ENCODE measurements around the gene KIF2A. TPM values are rescaled to one million over a fixed set of nuclear protein-coding genes. Genes with fewer than 3 reads are reported as not detected.
A peak's percentile ranks its signal among the peaks of the same experiment; 100 is the strongest.

KIF2A gene
- total and polyA plus RNA-seq, 9 of the 15 experiments (the other 6 are each of a cell fraction or from before 2014, with no cell fraction given), result 42.6 to 126 (median 77.6) TPM

DNA sequence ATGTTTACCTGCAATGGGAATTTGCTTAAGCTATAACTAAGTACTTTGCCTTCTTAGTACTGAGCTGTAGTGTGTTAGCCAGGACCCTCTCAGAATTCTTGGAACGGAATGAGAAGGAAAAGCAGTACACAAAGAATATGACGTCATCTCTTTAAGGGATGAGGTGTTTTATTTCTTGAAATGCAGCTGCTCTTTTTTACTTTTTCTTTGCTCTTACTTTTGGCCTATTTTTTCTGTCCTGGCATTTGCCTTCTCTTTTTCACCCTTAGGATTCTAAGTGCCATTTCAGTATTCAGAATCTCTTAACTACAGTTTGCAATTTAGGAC lies 10.1 kb downstream of the KIF2A start:
- FAIRE-seq (no peak), DNase-seq (ENCODE audit: extremely low read depth in 1 of 4, low spot score in 3 of 4) (no peak), ATAC-seq (no peak)
- POLR2A ChIA-PET, result interaction anchor here (0.7 to 2.9 kb wide), 6 partner anchors 9 to 17 kb away, joined by 3 to 13 read pairs (median 4); partner anchors contain the start of gene KIF2A
- Histone ChIP-seq H3K9ac (ENCODE audit: insufficient read depth in 1 of 2, low read depth in 2 of 2, low read length in 2 of 2) (no peak overlapping the region), H3K36me3 (ENCODE audit: control insufficient read depth, insufficient read depth, low read length) (peaks cover 28% of the 10 kb centered on the region), H3K4me2 (ENCODE audit: insufficient read depth, low read length) (no peak overlapping the region), H3K79me2 (ENCODE audit: control insufficient read depth, insufficient read depth, low read length) (peaks cover 99% of the 10 kb centered on the region), H3K9me3 (replicated peaks; ENCODE audit: control insufficient read depth, insufficient read depth, low read depth, low read length) (no peaks in the 10 kb centered on the region), H3K4me1 (replicated peaks in 1 of 2; ENCODE audit: control insufficient read depth in 2 of 2, insufficient read depth in 2 of 2, low read length in 2 of 2) (peaks cover 4 to 34% of the 10 kb centered on the region in 2 experiments; a peak in 3 of 5 replicates), H3K9me1 (ENCODE audit: control insufficient read depth, insufficient read depth, low read length) (no peaks in the 10 kb centered on the region), H3K27me3 (ENCODE audit: control insufficient read depth in 2 of 2, insufficient read depth in 2 of 2, low read length in 2 of 2) (no peaks in the 10 kb centered on the region), H3K27ac (ENCODE audit: extremely low read depth, low read depth, low read length) (no peak overlapping the region), H3K4me3 (no peak overlapping the region), H2AFZ (ENCODE audit: low read depth, low read length) (no peak overlapping the region), H4K20me1 (replicated peaks; ENCODE audit: control insufficient read depth, insufficient read depth, low read length) (peaks cover 38% of the 10 kb centered on the region)
- 17% methylated on average over 2 of the region's 2 CpGs for WGBS (ENCODE audit: insufficient coverage, low coverage, missing lambda C conversion rate)
- CTCF ChIA-PET (ENCODE audit: low intra/inter-chr PET ratio), result no interaction called here
- intact Hi-C loops (cut with micrococcal nuclease) (no loop called here), in situ Hi-C loops (cut with MboI) (no loop called here)
- no TSS peak for BruUV-seq (replicated peaks)
- peak; percentile 17 for TF ChIP-seq TAF9B (IDR thresholded peaks at IDR 0.05; ENCODE audit: partially characterized antibody)
- no peak for TF ChIP-seq MEF2D (tag; conservative IDR thresholded peaks at IDR 0.05; ENCODE audit: low read depth)
- TF ChIP-seq ATF7 (IDR thresholded peaks at IDR 0.05), result peak; percentile 97
- no peak for TF ChIP-seq PHF20 (IDR thresholded peaks at IDR 0.05; ENCODE audit: partially characterized antibody)
- TF ChIP-seq JUN (IDR thresholded peaks at IDR 0.05; ENCODE audit: borderline replicate concordance, low read depth, low read length), result peak; percentile 79; the same call in 1 of the 2 replicates
- no peak for TF ChIP-seq JUN (CRISPR knock-in tag; IDR thresholded peaks at IDR 0.05; ENCODE audit: borderline replicate concordance)
- TF ChIP-seq ZNF785 (CRISPR knock-in tag; IDR thresholded peaks at IDR 0.05), result no peak
- TF ChIP-seq SRF (CRISPR knock-in tag; IDR thresholded peaks at IDR 0.05), result no peak
- TF ChIP-seq, protein P1, sequence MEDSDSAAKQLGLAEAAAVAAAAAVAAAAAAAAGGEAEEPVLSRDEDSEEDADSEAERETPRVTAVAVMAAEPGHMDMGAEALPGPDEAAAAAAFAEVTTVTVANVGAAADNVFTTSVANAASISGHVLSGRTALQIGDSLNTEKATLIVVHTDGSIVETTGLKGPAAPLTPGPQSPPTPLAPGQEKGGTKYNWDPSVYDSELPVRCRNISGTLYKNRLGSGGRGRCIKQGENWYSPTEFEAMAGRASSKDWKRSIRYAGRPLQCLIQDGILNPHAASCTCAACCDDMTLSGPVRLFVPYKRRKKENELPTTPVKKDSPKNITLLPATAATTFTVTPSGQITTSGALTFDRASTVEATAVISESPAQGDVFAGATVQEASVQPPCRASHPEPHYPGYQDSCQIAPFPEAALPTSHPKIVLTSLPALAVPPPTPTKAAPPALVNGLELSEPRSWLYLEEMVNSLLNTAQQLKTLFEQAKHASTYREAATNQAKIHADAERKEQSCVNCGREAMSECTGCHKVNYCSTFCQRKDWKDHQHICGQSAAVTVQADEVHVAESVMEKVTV (CRISPR knock-in tag; IDR thresholded peaks at IDR 0.05), result no peak
- no peak for TF ChIP-seq ZNF24 (IDR thresholded peaks at IDR 0.05)
- TF ChIP-seq JUNB (CRISPR knock-in tag; conservative IDR thresholded peaks at IDR 0.05), result peak; percentile 83
- no peak for TF ChIP-seq SMAD3 (CRISPR knock-in tag; conservative IDR thresholded peaks at IDR 0.05)
- TF ChIP-seq JUND (IDR thresholded peaks at IDR 0.05; ENCODE audit: borderline replicate concordance, low read depth, low read length), result peak; percentile 88
- peak; percentile 86 for TF ChIP-seq JUND (tag; IDR thresholded peaks at IDR 0.05; ENCODE audit: borderline replicate concordance, low read depth, low read length)
- peak; percentile 97 for TF ChIP-seq ATF3 (IDR thresholded peaks at IDR 0.05)
- TF ChIP-seq ATF3 (CRISPR knock-in tag; conservative IDR thresholded peaks at IDR 0.05), result no peak
- no peak for TF ChIP-seq CXXC5 (CRISPR knock-in tag; IDR thresholded peaks at IDR 0.05)
- no peak for TF ChIP-seq GMEB1 (CRISPR knock-in tag; IDR thresholded peaks at IDR 0.05)
- TF ChIP-seq ATF2 (CRISPR knock-in tag; IDR thresholded peaks at IDR 0.05), result peak; percentile 51; the same call in 1 of the 2 replicates
- no peak for TF ChIP-seq ATF1 (CRISPR knock-in tag; IDR thresholded peaks at IDR 0.05)
- peak; percentile 60 for TF ChIP-seq ATF1 (tag; IDR thresholded peaks at IDR 0.05)
